Ishikawa (cell line): Measurements from ENCODE around the gene PODN.

Experiments used
- EGR1 ChIP-seq: IDR thresholded peaks from 2 replicates; pipeline ENCODE4 v1.6.1; 2012
- ZBTB7A ChIP-seq: IDR thresholded peaks from 2 replicates; pipeline ENCODE4 v1.6.1; 2012; ENCODE audit warnings: low read depth
- TF ChIP-seq, protein P1 (sequence below): IDR thresholded peaks from 2 replicates; pipeline ENCODE4 v1.6.1; 2012; ENCODE audit warnings: low read depth, mild to moderate bottlenecking

GRCh38 chr1:53074313-53075154 lies 12.5 kb downstream of the PODN start:
- TF ChIP-seq, protein P1, sequence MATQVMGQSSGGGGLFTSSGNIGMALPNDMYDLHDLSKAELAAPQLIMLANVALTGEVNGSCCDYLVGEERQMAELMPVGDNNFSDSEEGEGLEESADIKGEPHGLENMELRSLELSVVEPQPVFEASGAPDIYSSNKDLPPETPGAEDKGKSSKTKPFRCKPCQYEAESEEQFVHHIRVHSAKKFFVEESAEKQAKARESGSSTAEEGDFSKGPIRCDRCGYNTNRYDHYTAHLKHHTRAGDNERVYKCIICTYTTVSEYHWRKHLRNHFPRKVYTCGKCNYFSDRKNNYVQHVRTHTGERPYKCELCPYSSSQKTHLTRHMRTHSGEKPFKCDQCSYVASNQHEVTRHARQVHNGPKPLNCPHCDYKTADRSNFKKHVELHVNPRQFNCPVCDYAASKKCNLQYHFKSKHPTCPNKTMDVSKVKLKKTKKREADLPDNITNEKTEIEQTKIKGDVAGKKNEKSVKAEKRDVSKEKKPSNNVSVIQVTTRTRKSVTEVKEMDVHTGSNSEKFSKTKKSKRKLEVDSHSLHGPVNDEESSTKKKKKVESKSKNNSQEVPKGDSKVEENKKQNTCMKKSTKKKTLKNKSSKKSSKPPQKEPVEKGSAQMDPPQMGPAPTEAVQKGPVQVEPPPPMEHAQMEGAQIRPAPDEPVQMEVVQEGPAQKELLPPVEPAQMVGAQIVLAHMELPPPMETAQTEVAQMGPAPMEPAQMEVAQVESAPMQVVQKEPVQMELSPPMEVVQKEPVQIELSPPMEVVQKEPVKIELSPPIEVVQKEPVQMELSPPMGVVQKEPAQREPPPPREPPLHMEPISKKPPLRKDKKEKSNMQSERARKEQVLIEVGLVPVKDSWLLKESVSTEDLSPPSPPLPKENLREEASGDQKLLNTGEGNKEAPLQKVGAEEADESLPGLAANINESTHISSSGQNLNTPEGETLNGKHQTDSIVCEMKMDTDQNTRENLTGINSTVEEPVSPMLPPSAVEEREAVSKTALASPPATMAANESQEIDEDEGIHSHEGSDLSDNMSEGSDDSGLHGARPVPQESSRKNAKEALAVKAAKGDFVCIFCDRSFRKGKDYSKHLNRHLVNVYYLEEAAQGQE: no peak
- TF ChIP-seq ZBTB7A: no peak
- TF ChIP-seq EGR1: no peak
